K562 (cell line): Measurements from ENCODE around the gene ATP5PD. TPM values are rescaled to one million over a fixed set of nuclear protein-coding genes. Genes with fewer than 3 reads are reported as not detected.

ENCODE experiments used
- CBX3 ChIP-seq, 2 experiments: IDR thresholded peaks; 1 replicate in 1 of 2; 2 replicates in 1 of 2; pipeline ENCODE4 v1.6.1; 2012; ENCODE audit warnings: inconsistent platforms in 2 of 2, low read length in 2 of 2, borderline replicate concordance in 1 of 2, control low read depth in 1 of 2
- CTBP1 ChIP-seq: fragments of 450-650 bp; IDR thresholded peaks from 2 replicates; pipeline ENCODE4 v1.6.1; 2016; ENCODE audit warnings: borderline replicate concordance
- ELK3 ChIP-seq: fragments of 450-650 bp; formaldehyde crosslinking; IDR thresholded peaks from 2 replicates; pipeline ENCODE4 v1.4.0; 2020; ENCODE audit warnings: mild to moderate bottlenecking
- ETS2 ChIP-seq: IDR thresholded peaks from 2 replicates; pipeline ENCODE4 v1.6.1; 2016; ENCODE audit warnings: borderline replicate concordance, missing genetic modification characterization, mild to moderate bottlenecking, moderate library complexity, missing compliant biosample characterization; ENCODE audit not compliant: poor library complexity, severe bottlenecking
- GTF2E2 ChIP-seq: fragments of 200-800 bp; sonication (Bioruptor generic); IDR thresholded peaks from 2 replicates; pipeline ENCODE4 v1.6.1; 2016; ENCODE audit warnings: missing genetic modification characterization, missing compliant biosample characterization
- HMGXB4 ChIP-seq: sonication (generic); formaldehyde crosslinking; IDR thresholded peaks from 2 replicates; pipeline ENCODE4 v1.8.1; 2023; ENCODE audit warnings: mild to moderate bottlenecking, missing genetic modification reagents
- JUND ChIP-seq, 2 experiments: IDR thresholded peaks; 2 replicates in 1 of 2; 3 replicates in 1 of 2; pipeline ENCODE4 v1.6.1; 2011; ENCODE audit warnings: borderline replicate concordance in 2 of 2, low read depth in 2 of 2, low read length in 2 of 2, improper control_type of control experiment in 1 of 2, missing biosample characterization in 1 of 2, missing genetic modification characterization in 1 of 2, missing genetic modification reagents in 1 of 2
- LARP7 ChIP-seq: fragments of 450-650 bp; IDR thresholded peaks from 2 replicates; pipeline ENCODE4 v1.6.1; 2016
- MNT ChIP-seq, 2 experiments: fragments of 450-650 bp; conservative IDR thresholded peaks; 2 replicates each; pipeline ENCODE4 v1.6.1; 2017; ENCODE audit warnings: mild to moderate bottlenecking in 2 of 2, moderate library complexity in 2 of 2
- NCOA1 ChIP-seq: fragments of 450-650 bp; IDR thresholded peaks from 2 replicates; pipeline ENCODE4 v1.6.1; 2016; ENCODE audit warnings: low read depth
- NFXL1 ChIP-seq: fragments of 450-650 bp; formaldehyde crosslinking; IDR thresholded peaks from 2 replicates; pipeline ENCODE4 v1.4.0; 2021; ENCODE audit warnings: mild to moderate bottlenecking
- SOX6 ChIP-seq: fragments of 450-650 bp; IDR thresholded peaks from 2 replicates; pipeline ENCODE4 v1.6.1; 2014; ENCODE audit warnings: mild to moderate bottlenecking
- TCF7 ChIP-seq: sonication (generic); IDR thresholded peaks from 2 replicates; pipeline ENCODE4 v1.6.1; 2016; ENCODE audit warnings: antibody characterized with exemption, borderline replicate concordance
- ZBTB17 ChIP-seq: fragments of 450-650 bp; formaldehyde crosslinking; IDR thresholded peaks from 2 replicates; pipeline ENCODE4 v1.4.0; 2020; ENCODE audit warnings: mild to moderate bottlenecking
- ZC3H8 ChIP-seq: fragments of 450-650 bp; IDR thresholded peaks from 2 replicates; pipeline ENCODE4 v1.6.1; 2017
- ZNF217 ChIP-seq: sonication (generic); formaldehyde crosslinking; IDR thresholded peaks from 2 replicates; pipeline ENCODE4 v1.8.0; 2022; ENCODE audit warnings: mild to moderate bottlenecking, missing genetic modification reagents
- ZNF512 ChIP-seq: IDR thresholded peaks from 2 replicates; pipeline ENCODE4 v1.6.1; 2016; ENCODE audit warnings: missing genetic modification characterization, missing compliant biosample characterization
- ZNF785 ChIP-seq: fragments of 250-450 bp; sonication (Bioruptor Pico); IDR thresholded peaks from 2 replicates; pipeline ENCODE4 v1.4.0; 2020; ENCODE audit warnings: mild to moderate bottlenecking
- polyA plus RNA-seq, 8 experiments: library from polyadenylated mRNA; depleted of rRNA in 4 of 8; stranded (reverse) in 5 of 8; unstranded in 3 of 8; fragments of >200 nt; fragmentation: Nextera tagmentation in 2 of 8; fragmentation: Illumina TruSeq in 1 of 8; extraction: Ambion mirVana in 2 of 8; extraction: Trizol in 1 of 8; gene quantifications; 2 replicates each; pipeline versions ENCODE4 v1.2.1 to v1.2.3, GENCODE V29; 2011 to 2014; ENCODE audit warnings: inconsistent platforms in 1 of 8, missing spikeins in 1 of 8
- total RNA-seq, 7 experiments: library from RNA; depleted of rRNA in 6 of 7; stranded (reverse); fragments of >200 nt in 6 of 7; fragmentation: Illumina TruSeq in 2 of 7; extraction: Trizol in 2 of 7; gene quantifications; 2 replicates each; pipeline versions ENCODE4 v1.2.1 to v1.2.3, GENCODE V29; 2011 to 2021; ENCODE audit warnings: low replicate concordance in 1 of 7

Gene ATP5PD
- total and polyA plus RNA-seq, 9 of the 15 experiments (the other 6 are each of a cell fraction or from before 2014, with no cell fraction given) = 271 to 828 (median 432) TPM

- TF ChIP-seq ZNF512 (tag) (no peak), TCF7 (no peak; the same call in 1 of the 2 replicates), LARP7 (no peak), JUND (IDR thresholded peaks at IDR 0.05; ENCODE audit: borderline replicate concordance, low read depth, low read length) (peak; percentile 62), JUND (tag; IDR thresholded peaks at IDR 0.05; ENCODE audit: borderline replicate concordance, low read depth, low read length) (peak; percentile 22; the same call in 1 of the 3 replicates), GTF2E2 (no peak), ETS2 (tag) (no peak), SOX6 (0 out of 2 replicates have a peak, but pooled peaks have one; percentile 38), NFXL1 (no peak), ELK3 (no peak), CBX3 (IDR thresholded peaks at IDR 0.05; ENCODE audit: borderline replicate concordance in 1 of 2, low read length in 2 of 2) (peak in 1 of 2 experiments; percentile 89; a peak in 1 of 3 replicates), MNT (conservative IDR thresholded peaks at IDR 0.05) (peak; percentile 90 to 91), ZBTB17 (no peak), ZNF217 (CRISPR knock-in tag) (no peak), NCOA1 (peak; percentile 17; the same call in 1 of the 2 replicates), ZC3H8 (0 out of 2 replicates have a peak, but pooled peaks have one; percentile 24), ZNF785 (CRISPR knock-in tag) (peak; percentile 15; the same call in 1 of the 2 replicates), CTBP1 (peak; percentile 79), HMGXB4 (peak; percentile 96)
Measured at GRCh38 chr17:75033346-75034235, 13.2 kb downstream of the ATP5PD start (continued).
